ENCODE measurements around the gene CHSY1.
A peak's percentile ranks its signal among the peaks of the same experiment; 100 is the strongest.

Gene CHSY1

DNA sequence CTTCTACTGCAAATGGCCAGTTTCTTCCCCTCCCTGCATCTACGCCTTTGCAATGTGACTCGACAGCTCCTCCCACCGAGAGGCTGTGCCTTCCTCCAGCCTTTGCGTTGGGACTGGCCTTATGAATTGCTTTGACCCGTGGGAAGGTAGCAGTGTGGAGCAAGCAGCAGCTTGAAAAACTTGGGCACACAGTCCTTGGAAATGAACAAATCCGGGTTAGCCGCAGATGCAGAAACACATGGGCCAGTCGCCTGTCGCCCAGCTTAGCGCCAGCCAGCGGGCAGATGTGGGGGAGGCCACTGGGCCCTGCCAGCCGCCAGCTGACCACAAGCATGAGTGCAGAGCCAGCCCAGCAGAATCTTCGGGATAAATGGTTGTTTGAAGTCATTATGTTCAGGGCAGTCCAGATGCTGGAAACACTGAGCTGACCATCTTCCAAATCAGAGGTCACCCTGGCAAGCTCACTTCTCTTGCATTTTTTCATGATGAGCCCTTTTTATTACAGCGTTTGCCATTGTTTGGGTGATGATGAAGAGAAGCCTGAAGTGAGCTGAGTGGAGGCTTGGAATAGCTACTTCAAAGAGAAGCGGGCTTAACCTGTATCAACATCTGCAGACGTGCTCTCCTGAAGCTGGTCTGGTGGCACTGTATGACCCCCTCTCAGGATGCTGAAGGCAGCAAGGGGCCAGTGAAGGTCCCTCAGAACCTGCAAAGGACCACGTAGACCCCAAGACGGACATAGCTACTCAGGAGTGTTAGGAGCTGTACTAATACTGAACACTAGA is 15.7 kb upstream of the CHSY1 start:
- DNase-seq (ENCODE audit: low spot score), result peak; percentile 22

DNA sequence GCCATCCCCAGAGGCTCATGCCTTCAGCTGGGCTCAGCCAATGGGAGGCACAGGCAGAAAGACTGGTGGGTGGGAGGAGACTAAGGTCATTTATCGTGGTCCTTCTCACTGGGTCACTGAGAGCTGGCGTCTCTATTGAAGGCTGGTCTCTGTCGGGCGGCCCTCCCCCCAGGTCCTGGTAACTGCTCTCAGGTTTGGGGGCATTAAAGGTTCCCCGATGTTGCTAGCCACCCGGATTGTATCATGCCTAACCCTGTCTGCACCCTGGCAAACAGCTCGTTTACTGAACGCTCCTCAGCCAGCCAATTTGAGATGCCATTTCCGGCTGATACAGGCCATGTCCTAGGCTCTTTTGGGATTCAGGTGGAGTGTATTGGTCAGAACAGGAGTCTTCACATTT is 14.9 kb upstream of the CHSY1 start:
- no peak for DNase-seq (ENCODE audit: low spot score)

DNA sequence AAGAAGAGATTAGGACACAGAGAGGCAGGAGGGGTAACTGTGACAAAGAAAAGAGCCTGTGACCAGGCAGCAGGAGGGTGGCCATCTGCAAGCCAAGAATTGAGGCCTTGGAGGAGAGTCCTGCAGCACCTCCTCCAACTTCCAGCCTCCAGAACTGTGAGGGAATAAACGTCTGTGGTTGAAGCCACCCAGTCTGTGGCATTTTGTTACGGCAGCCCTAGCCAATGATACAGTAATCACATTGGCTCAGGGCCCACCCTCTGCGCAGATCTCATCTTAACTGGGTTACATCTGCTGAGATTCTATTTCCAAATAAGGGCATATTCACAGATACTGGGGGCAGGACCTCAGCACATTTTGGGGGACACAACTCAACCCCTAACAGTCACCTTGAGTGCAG is 14.2 kb upstream of the CHSY1 start:
- DNase-seq (ENCODE audit: low spot score), result no peak

DNA sequence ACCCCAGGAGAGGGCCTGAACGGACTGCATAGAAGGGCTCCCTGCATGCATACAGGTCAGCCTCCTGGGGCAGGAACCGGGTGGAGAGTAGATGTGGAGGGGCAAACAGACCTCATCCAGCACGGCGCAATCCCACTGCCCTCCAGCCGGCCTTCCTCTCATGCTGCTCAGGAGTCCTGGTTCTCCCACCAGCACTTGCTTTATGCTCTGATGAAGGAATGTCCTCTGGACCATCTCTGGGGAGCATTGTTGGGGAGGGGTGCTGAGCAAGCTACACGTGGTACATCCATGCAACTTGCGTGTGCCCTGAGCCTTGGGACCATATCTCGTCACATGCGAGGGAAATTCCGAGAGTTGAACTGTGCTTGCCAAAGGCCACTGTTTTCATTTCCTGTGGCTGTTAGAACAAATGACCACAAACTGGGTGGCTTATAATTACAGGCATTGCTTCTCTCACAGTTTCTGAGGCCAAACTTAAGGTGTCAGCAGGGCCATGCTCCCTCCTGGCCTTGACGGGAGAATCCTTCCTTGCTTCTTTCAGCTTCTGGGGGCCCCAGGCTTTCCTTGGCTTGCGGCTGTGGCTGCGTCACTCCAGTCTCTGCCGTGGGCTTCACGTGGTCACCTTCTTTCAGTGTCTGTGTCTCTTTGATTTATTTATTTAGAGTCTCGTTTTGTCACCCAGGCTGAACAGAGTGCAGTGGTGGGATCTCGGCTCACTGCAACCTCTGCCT is 13.2 kb upstream of the CHSY1 start:
- DNase-seq (ENCODE audit: low spot score), result no peak

DNA sequence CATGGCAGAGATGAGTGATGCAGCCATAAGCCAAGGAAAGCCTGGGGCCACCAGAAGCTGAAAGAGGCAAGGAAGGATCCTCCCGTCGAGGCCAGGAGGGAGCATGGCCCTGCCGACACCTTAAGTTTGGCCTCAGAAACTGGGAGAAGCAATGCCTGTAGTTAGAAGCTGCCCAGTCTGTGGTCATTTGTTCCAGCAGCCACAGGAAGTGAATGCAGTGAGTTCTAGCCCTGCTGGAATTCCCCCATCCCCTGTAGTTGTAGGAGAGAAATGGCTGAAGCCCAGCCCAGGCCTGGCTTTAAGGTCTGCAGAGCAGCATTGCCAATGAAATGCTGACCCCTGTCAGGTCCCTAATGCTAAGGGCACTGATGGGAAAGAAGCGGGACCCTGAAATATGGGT is 12.2 kb upstream of the CHSY1 start:
- DNase-seq (ENCODE audit: low spot score), result no peak

DNA sequence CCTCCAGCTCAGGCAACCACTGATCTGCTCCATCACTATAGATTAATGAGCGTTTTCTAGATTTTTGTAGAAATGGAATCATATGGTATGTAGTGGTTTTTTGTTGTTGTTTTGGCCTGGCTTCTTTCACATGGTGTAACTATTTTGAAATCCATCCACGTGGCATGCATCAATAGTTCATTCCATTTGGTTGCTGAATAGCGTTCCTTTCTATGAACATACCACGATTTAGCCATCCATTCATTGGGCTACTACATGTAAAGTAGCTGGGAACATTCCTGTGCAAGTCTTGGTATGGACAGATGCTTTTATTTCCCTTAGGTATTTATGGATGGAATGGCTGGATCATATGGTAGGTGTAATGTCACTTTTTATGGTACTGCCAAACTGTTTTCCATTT is 10.7 kb upstream of the CHSY1 start:
- no peak for DNase-seq (ENCODE audit: low spot score)

DNA sequence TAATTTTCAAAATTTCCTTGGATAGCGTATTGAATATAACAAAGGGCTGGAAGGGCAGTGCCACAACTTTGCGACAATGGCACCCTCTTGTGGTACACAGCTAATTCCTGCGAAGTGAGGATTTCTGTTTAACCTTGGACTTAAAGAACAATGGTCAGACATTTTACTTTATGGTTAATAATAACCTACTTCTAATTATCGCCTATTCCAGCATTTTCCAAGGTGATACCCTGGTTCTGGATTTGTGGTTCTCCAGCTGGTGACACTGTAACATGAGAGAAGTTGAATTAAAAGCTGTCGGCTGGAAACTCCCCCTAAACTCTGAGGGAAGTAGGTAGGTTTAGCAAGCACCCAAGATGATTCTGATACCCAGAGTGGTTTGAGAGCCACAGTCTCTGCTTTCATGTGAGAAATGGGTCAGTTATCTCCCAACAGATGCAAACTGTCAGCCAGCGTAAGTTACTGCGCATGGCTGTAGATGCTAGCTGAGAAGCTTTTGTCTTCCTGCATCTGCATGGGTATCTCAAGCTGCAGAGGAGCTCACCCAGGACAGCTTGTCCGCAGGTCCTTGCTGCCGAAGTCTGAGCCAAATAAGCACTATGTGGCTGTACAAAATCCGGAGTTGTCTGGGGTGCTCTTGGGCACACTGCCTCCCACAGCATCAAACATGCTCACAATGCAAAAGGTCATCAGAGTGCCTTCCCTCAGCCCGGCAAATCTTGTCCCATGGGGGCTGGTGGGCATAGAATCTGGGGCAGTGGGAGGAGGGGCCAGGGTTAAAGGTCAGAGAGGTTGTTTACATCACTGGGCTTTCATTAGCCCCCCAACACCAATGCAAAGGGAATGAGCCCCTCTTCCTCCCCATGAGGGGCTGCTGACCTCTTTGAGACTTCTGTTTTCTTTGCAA is 6.6 kb upstream of the CHSY1 start:
- DNase-seq (ENCODE audit: low spot score), result peak; percentile 59

DNA sequence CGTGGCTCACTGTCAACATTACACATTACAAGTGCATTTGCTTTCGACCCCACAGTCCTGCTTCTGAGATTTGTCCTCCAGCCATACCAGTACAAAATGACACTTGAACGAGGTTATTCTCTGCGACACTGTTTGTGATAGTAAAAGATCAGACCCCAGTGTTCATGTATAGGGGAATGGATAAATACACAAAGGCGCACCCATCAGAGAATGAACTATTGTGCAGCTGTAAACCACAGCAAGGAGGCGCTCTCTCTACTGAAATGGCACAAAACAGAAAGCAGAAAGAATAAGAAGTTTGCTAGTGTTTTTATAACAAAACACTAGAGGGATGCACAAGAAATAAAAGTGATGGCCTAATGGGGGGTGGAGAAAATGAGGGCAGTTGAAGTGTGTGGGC is 4.9 kb upstream of the CHSY1 start:
- DNase-seq (ENCODE audit: low spot score), result peak; percentile 26

DNA sequence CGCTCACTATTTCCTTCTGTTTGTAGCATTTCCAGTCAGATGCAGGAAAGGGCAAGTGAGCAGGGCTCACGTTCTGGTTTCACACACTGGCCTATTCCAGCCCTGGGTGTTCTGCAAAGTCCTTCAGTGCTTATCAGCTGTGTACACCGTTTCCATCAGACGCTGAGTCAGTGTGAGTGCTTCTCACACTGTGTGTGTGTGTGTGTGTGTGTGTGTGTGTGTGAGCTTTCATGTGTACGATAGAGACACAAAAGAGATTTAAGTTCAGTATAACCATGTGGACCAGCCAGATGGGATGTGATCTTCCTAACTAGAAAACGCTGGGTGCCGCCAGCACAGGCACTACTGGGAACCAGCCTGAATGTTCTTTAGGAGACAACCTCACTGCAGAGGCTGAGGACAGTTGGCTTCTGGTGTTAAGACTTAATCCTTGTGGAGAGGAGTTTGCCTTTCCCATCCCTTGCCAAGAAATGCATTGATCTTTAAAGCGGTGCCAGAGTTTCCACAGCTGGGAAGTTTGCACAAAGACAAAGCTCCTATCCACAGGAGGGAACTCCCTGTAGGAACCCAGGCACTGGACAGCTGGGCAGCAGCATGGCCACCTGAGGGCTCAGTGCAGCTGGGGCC is 3.9 kb upstream of the CHSY1 start:
- no peak for DNase-seq (ENCODE audit: low spot score)

DNA sequence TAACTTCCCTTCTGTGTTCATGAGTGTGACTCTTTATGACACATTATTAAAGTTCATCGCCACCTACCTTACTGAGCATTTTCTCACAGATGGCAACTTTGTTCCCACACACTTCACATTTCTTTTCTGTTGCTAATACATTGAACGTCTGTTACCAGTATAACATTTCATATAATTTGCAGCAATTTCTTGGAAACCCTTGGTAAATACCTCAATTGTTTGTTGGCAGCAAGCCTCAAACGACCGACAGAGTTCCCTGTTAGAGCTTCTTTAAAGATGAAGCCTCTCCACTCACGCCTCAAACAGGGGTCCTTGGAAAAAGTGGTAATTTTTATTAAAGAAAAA is 3.2 kb upstream of the CHSY1 start:
- no peak for DNase-seq (ENCODE audit: low spot score)

DNA sequence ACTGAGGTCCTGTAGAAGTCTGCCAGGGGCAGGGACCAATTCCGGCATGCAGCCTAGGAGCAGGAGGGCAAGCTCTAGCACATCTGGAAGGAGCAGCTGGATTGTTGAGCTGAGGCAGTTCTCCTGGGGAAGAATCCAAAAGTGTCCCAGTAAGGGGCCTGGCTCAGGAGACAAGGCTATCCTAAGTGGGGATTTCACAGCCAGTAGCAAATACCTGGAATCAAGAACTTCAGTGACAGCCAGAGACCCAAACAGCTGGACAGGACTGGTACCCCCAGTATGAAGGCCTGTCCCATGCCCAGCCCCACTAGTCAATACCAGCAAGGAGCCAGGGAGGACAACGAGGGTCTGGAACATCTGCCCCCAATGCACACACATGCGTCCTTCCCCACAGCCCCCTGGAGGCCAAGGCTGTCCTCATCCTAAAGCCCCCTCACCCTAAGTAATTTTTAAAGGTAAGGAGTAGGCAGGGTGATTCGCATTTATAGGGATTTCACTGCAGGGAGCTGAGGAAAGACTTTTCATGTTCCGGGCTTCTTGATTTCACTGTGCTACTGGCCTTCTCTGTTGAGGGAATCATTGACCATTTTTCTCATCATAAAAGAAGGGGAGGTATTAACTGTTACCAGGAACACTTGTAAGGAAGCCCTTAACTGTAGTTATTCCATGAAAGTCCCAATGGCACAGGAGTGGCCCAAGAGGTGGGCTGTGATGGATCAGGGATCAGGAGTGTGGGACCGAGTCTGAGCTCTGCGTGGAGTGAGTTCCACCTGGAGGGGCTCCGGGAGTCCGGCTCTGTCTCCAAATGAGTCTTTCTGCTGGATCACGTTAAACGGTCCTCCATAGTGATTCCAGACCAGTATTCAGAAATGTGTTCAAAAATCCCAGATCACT is 2.6 kb upstream of the CHSY1 start:
- DNase-seq (ENCODE audit: low spot score), result no peak

DNA sequence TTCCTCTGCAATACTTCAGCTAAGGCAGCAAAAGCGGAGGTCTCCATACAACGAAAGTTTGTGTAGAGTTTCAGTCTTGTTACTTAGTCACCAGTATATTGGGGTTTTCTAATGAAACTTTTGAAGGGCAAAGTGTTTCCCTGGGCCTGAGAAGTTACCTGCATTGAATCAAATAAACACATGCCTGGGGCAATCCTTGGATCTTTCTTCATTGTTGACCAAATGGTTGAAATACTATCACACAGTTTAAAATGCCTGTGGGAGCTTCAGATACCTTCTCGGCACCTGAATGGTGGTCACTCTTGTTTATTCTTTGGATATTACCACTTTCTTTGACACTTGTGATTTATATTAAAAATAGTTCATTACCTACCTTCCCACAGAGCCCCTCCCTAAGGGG is 988 bp upstream of the CHSY1 start:
- DNase-seq (ENCODE audit: low spot score), result no peak

DNA sequence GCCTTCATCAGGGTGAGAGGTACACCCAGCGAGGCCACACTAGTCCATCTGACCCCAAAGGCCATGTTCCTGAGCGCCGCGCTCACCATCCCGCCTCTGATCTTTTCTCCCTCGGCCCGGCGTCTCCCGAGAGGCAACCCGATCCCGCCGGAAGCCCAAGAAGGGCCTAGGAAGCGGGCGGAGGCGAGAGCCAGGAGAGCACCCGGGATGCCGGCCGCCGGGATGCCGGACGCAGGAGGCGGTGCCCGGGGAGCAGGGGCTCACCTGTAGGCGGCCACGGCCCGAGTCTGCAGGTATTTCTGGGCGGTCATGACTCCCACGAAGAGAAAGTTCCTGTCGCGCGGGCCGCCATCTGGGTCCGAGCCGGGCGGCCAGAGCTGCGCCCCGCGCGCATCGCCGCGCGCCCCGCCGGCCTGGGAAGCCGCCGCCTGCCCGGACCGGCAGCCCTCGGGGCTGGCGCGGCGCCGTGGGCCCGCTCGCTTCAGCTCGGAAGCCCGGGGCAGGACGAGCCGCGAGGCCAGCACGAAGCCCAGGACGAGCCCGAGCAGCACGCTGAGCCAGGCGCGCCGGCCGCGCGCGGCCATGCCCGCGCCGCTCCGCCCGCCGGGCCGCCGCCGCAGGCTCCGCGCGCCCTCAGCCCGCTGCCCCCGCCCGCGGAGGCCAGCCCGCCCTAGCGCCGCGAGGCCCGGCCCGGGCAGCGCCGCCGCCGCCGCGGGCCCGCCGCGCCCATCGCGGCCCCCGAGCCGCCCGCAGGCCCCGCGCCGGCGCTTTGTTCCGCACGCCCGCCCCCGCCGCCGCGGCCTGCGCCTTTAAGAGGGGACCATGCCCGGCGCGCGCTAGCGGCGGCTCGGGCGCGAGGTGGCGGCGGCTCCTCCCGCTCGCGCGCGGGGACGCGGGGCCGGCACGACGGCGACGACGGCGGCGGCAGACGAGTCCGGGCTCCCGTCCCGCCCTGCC is 697 bp downstream of the CHSY1 start:
- DNase-seq (ENCODE audit: low spot score), result peak; percentile 52

DNA sequence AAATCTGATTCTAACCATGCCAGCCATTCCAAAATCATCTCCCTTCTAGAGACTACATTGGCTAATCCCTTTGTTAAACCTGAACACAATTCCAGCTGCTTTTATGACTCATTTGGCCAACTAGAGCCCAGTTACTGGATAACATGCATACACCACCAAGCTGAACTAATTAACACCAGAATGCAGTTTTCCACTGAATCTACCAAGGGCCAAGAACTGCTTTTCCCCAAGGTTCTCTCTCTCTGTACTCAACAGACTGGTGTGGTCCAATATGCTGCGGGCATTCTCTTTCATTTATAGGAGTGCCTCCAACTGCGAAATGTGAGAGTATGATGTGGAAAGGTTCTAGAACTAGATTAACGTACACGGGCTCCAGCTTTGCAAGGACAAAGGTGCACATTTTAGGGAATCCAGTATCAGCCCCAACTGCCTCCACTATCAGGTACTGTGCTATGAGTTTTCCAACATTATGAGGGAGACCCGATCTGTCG is 1.5 kb downstream of the CHSY1 start:
- peak; percentile 49 for DNase-seq (ENCODE audit: low spot score)

DNA sequence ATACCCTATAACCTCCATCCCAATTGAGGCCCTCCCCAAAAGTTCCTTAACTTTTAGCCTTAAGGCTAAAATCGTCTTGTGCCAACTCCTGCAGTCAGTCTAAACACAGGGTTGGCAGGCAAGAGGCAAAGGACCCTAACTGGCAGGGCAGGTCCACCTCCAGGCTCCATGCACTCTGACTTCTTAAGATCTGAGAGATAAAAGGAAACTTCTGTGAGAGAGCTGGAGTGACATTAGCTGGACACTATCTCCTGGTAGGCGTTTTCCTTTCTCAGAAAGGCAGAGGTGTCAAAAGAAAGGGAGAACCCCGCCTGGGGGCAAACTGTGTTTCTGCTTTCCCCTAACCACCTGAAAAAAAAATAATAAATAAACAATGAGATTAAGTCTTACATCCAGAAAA is 3.6 kb downstream of the CHSY1 start:
- DNase-seq (ENCODE audit: low spot score), result no peak

DNA sequence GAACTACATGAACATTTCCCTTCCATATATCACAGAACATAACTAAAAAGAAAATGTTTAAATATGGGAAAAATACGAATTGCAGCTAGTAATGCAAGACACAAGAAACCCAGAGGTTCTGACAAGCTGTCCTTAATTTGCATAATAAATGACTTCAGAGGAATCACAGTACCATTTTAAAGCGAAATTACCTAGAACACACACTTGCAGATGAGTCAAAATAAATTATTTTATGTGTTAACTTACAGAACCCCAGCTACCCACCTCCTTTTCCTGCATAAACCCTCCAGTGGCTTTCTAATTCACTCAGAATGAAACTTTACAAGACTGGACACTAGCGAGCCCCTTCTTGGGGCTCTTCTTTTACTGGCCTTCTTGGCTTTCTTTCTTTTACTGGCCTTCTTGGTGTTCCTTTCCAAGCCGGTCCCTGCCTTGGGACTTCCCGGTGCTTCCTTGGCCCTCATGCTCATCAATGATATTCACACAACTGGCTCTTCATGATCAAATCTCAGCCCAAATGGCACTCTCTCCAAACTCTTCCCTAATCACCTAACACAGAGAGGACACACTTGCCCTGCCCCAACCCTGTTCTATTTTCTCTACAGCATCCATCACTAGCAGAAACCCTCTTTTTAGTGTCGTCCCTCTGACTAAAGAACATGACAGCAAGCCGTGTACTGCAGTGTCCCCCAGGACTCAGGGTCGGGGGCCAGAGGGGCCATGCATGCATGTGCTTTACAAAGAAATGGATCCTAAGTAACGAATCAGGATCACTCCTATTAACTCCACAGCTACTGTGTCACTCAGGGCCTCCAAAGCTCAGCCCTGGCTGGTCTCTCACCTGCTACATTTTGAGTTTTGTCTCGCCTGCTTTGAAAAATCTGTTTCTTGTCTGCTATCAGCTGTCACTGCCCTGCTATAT is 4.8 kb downstream of the CHSY1 start:
- DNase-seq (ENCODE audit: low spot score), result no peak

DNA sequence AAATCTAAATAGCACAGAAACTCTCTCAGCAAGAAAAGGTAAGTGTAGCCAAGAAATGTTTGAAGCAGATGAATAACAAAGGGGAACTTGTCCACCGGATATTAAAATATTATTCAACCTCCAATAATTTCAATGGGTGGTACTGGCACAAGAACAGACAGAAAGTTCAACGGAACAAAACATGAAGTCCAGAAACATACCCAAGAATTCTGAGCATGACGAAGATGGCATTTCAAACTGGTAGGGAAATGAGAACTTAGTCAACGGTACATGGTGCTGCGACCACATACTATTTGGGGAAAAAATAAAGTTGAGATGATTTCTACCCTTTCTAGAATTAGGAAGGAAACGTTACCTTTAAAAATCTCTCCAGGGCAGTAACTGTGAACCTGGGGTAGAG is 5.5 kb downstream of the CHSY1 start:
- DNase-seq (ENCODE audit: low spot score), result no peak

DNA sequence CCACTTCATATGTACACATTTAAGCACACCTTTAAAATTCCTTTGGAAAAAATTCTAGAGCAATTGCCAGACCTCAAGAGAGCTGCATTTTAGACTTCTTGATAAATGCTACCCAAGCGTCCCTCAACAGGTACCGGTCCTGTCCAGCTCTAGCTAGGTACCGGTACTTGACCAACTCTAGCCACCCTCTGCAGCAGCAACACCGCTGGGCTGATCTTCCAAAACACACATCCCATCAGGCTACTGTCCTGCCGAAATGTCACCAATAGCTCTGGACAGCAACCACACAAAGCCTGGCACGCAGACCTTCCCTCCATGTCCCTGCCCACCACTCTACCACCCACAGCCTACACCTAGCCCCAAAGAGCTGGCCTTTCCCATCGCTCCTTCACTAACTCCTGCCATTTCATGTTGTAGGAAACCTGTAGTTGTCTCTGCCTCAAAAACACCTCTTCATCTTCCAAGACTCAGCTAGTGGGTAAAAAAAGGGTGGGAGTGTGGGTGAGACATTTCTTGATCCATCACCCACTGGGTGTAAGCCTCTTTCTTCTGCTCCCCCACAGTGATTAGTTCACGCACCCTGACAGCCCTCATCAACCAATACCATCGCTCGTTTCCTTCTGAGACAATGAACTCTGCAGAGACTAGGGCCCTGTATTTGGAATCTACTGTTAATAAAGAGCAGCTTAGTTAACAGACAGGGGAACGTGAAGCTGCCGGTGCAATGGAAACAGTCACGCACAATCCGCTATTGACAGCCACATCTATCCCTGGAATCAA is 6.8 kb downstream of the CHSY1 start:
- DNase-seq (ENCODE audit: low spot score), result no peak
